ENCODE data around the gene GANAB. TPM values are rescaled to one million over a fixed set of nuclear protein-coding genes. Genes with fewer than 3 reads are reported as not detected.

The GANAB gene
- total and polyA plus RNA-seq, 2 of the 13 experiments (the other 11 are each of a cell fraction or from before 2014, with no cell fraction given) = 99.5 to 234 TPM

- Histone ChIP-seq H2AFZ (ENCODE audit: low read length) (peak overlapping the region; percentile 80), H3K4me3 (replicated peaks in 1 of 3; ENCODE audit: insufficient read depth in 1 of 3, low read depth in 2 of 3, low read length in 3 of 3) (peak overlapping the region; percentile 76 to 98 (median 91)), H4K20me1 (ENCODE audit: insufficient read depth, low read length) (no peaks in the 10 kb centered on the region; the same call in none of the 2 replicates), H3K27ac (ENCODE audit: extremely low read length, insufficient read depth, low read length) (peak overlapping the region; percentile 90), H3K4me1 (ENCODE audit: insufficient read depth, low read length) (peaks cover 65% of the 10 kb centered on the region), H3K36me3 (replicated peaks in 1 of 2; ENCODE audit: control insufficient read depth in 1 of 2, insufficient read depth in 2 of 2, low read length in 2 of 2) (peaks cover 0 to 15% of the 10 kb centered on the region in 2 experiments; a peak in 2 of 5 replicates), H3K79me2 (ENCODE audit: insufficient read depth, low read length) (peaks cover 37% of the 10 kb centered on the region), H3K9ac (ENCODE audit: insufficient read depth, low read depth, low read length) (peak overlapping the region; percentile 96), H3K4me2 (ENCODE audit: low read depth, low read length) (peak overlapping the region; percentile 76), H3K9me3 (ENCODE audit: low read length) (no peaks in the 10 kb centered on the region), H3K27me3 (ENCODE audit: control insufficient read depth in 1 of 2, insufficient read depth in 2 of 2, low read length in 2 of 2) (no peaks in the 10 kb centered on the region; a peak in 1 of 5 replicates)
- 4% methylated on average over 15 of the region's 17 CpGs for WGBS (ENCODE audit: low lambda C conversion rate)
- TSS peak; percentile 61 for BruUV-seq (replicated peaks)
- in situ Hi-C loops (cut with HindIII; ENCODE audit: extremely low pct_ligation_motif_present, low pct_unique_long_range_greater_than_20kb) (no loop called here), intact Hi-C loops (cut with micrococcal nuclease; ENCODE audit: unreplicated experiment) (no loop called here)
- FAIRE-seq (peak; percentile 62), DNase-seq (ENCODE audit: low spot score) (no peak), ATAC-seq (peak; percentile 22)
- ChIA-PET CTCF (ENCODE audit: low intra/inter-chr PET ratio, low total read pairs) (no interaction called here), POLR2A (interaction anchor here (0.9 to 6.6 kb wide), 30 partner anchors 8 to 247 kb away, joined by 3 to 53 read pairs (median 6); partner anchors contain the start of genes AHNAK, B3GAT3, EEF1G and GANAB)
- TF ChIP-seq ZNF605 (CRISPR knock-in tag; IDR thresholded peaks at IDR 0.05) (no peak; the same call in 1 of the 2 replicates), ZNF839 (CRISPR knock-in tag; IDR thresholded peaks at IDR 0.05; ENCODE audit: borderline replicate concordance) (no peak), LCORL (IDR thresholded peaks at IDR 0.05) (no peak), LCORL (CRISPR knock-in tag; IDR thresholded peaks at IDR 0.05) (peak; percentile 68; the same call in 1 of the 2 replicates), ZFYVE20 (CRISPR knock-in tag; IDR thresholded peaks at IDR 0.05; ENCODE audit: borderline replicate concordance, low read depth) (0 out of 2 replicates have a peak, but pooled peaks have one; percentile 25), ZNF430 (CRISPR knock-in tag; IDR thresholded peaks at IDR 0.05) (no peak), ISX (CRISPR knock-in tag; conservative IDR thresholded peaks at IDR 0.05) (0 out of 2 replicates have a peak, but pooled peaks have one; percentile 71), MEIS2 (CRISPR knock-in tag; IDR thresholded peaks at IDR 0.05) (peak; percentile 15; the same call in 1 of the 2 replicates), ZNF446 (CRISPR knock-in tag; IDR thresholded peaks at IDR 0.05) (peak; percentile 6; the same call in 1 of the 2 replicates), CBFB (CRISPR knock-in tag; IDR thresholded peaks at IDR 0.05) (peak; percentile 25; the same call in 1 of the 2 replicates), ZNF556 (CRISPR knock-in tag; IDR thresholded peaks at IDR 0.05; ENCODE audit: borderline replicate concordance) (0 out of 2 replicates have a peak, but pooled peaks have one; percentile 2), ZBTB7A (CRISPR knock-in tag; IDR thresholded peaks at IDR 0.05) (0 out of 2 replicates have a peak, but pooled peaks have one; percentile 37), ZNF510 (CRISPR knock-in tag; IDR thresholded peaks at IDR 0.05; ENCODE audit: low read depth) (no peak), PHF21A (CRISPR knock-in tag; IDR thresholded peaks at IDR 0.05) (0 out of 2 replicates have a peak, but pooled peaks have one; percentile 69), SNAI1 (CRISPR knock-in tag; IDR thresholded peaks at IDR 0.05; ENCODE audit: borderline replicate concordance) (0 out of 2 replicates have a peak, but pooled peaks have one; percentile 19), ZMYM2 (CRISPR knock-in tag; IDR thresholded peaks at IDR 0.05) (peak; percentile 56; the same call in 1 of the 2 replicates), JUND (CRISPR knock-in tag; IDR thresholded peaks at IDR 0.05) (0 out of 2 replicates have a peak, but pooled peaks have one; percentile 27)
- TF ChIP-seq, protein P1, sequence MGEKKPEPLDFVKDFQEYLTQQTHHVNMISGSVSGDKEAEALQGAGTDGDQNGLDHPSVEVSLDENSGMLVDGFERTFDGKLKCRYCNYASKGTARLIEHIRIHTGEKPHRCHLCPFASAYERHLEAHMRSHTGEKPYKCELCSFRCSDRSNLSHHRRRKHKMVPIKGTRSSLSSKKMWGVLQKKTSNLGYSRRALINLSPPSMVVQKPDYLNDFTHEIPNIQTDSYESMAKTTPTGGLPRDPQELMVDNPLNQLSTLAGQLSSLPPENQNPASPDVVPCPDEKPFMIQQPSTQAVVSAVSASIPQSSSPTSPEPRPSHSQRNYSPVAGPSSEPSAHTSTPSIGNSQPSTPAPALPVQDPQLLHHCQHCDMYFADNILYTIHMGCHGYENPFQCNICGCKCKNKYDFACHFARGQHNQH (CRISPR knock-in tag; IDR thresholded peaks at IDR 0.05) = no peak
- TF ChIP-seq, protein P2, sequence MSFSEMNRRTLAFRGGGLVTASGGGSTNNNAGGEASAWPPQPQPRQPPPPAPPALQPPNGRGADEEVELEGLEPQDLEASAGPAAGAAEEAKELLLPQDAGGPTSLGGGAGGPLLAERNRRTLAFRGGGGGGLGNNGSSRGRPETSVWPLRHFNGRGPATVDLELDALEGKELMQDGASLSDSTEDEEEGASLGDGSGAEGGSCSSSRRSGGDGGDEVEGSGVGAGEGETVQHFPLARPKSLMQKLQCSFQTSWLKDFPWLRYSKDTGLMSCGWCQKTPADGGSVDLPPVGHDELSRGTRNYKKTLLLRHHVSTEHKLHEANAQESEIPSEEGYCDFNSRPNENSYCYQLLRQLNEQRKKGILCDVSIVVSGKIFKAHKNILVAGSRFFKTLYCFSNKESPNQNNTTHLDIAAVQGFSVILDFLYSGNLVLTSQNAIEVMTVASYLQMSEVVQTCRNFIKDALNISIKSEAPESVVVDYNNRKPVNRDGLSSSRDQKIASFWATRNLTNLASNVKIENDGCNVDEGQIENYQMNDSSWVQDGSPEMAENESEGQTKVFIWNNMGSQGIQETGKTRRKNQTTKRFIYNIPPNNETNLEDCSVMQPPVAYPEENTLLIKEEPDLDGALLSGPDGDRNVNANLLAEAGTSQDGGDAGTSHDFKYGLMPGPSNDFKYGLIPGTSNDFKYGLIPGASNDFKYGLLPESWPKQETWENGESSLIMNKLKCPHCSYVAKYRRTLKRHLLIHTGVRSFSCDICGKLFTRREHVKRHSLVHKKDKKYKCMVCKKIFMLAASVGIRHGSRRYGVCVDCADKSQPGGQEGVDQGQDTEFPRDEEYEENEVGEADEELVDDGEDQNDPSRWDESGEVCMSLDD (CRISPR knock-in tag; IDR thresholded peaks at IDR 0.05; ENCODE audit: borderline replicate concordance) = no peak
- TF ChIP-seq, protein P3, sequence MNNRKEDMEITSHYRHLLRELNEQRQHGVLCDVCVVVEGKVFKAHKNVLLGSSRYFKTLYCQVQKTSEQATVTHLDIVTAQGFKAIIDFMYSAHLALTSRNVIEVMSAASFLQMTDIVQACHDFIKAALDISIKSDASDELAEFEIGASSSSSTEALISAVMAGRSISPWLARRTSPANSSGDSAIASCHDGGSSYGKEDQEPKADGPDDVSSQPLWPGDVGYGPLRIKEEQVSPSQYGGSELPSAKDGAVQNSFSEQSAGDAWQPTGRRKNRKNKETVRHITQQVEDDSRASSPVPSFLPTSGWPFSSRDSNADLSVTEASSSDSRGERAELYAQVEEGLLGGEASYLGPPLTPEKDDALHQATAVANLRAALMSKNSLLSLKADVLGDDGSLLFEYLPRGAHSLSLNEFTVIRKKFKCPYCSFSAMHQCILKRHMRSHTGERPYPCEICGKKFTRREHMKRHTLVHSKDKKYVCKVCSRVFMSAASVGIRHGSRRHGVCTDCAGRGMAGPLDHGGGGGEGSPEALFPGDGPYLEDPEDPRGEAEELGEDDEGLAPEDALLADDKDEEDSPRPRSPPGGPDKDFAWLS (CRISPR knock-in tag; IDR thresholded peaks at IDR 0.05; ENCODE audit: borderline replicate concordance) = no peak
These were observed 24.8 kb upstream of the GANAB start for GRCh38 chr11:62671236-62671607.
